GM12878 (cell line): ENCODE measurements around the gene SORCS2. TPM values are rescaled to one million over a fixed set of nuclear protein-coding genes. Genes with fewer than 3 reads are reported as not detected.

ENCODE experiments used
- ATAC-seq: fragments of 200-7000 bp; cut with Tn5 transposase; 3 replicates; pipeline ENCODE4 v1.9.1; 2020; ENCODE audit warnings: mild to moderate bottlenecking, moderate library complexity
- BruUV-seq: library from RNA; stranded (reverse); fragments of 400-500 nt; replicated peaks from 2 replicates; lab custom pipeline; 2021; lab: Mats Ljungman, UMichigan
- CTCF ChIA-PET: fragments of 300-600 bp; sonication (Branson Sonifier 250); formaldehyde crosslinking; extraction: SDS; loops from one replicate; lab custom pipeline; 2021; ENCODE audit warnings: inconsistent platforms; lab: Yijun Ruan, JAX
- POLR2A ChIA-PET: fragments of 350-600 bp; formaldehyde crosslinking; extraction: SDS; loops from one replicate; lab custom pipeline; 2021; ENCODE audit warnings: inconsistent platforms; lab: Charles Lee
- RAD21 ChIA-PET: fragments of 300-600 bp; sonication (Branson Sonifier 250); formaldehyde crosslinking; loops from one replicate; lab custom pipeline; 2023; ENCODE audit warnings: antibody characterized with exemption; ENCODE audit not compliant: unreplicated experiment; lab: Charles Lee
- SMC1A ChIA-PET: fragments of 300-600 bp; sonication (Branson Sonifier 250); formaldehyde crosslinking; loops from one replicate; lab custom pipeline; 2023; ENCODE audit not compliant: unreplicated experiment, uncharacterized antibody; lab: Charles Lee
- DNase-seq: peaks from one replicate; pipeline ENCODE4 v3.0.0-alpha.2; 2011; ENCODE audit warnings: low read depth, low spot score
- FAIRE-seq: peaks from 3 replicates; lab custom pipeline; 2011; peaks lifted over from hg19 to GRCh38; lab: Jason Lieb, UNC
- H2AFZ ChIP-seq: 2 replicates; pipeline ENCODE4 v1.6.0; 2011; ENCODE audit warnings: low read depth, low read length, control low read depth; ENCODE audit not compliant: control insufficient read depth
- H3K27ac ChIP-seq: 2 replicates; pipeline ENCODE4 v1.5.1; 2011; ENCODE audit warnings: control low read depth; ENCODE audit not compliant: control insufficient read depth, insufficient read depth
- H3K27me3 ChIP-seq, 2 experiments: replicated peaks in 1 of 2; 2 replicates each; pipeline versions ENCODE4 v1.6.0 to v1.6.1; 2011; ENCODE audit warnings: low read length in 1 of 2; ENCODE audit not compliant: control insufficient read depth in 2 of 2, insufficient read depth in 2 of 2
- H3K36me3 ChIP-seq, 2 experiments: 2 replicates each; pipeline ENCODE4 v1.5.1; 2011; ENCODE audit warnings: low read length in 1 of 2; ENCODE audit not compliant: control insufficient read depth in 2 of 2, insufficient read depth in 2 of 2
- H3K4me1 ChIP-seq: 2 replicates; pipeline ENCODE4 v1.6.1; 2011; ENCODE audit warnings: mild to moderate bottlenecking, low read length, moderate library complexity, mixed read lengths; ENCODE audit not compliant: control insufficient read depth, insufficient read depth
- H3K4me2 ChIP-seq: 2 replicates; pipeline ENCODE4 v1.6.0; 2011; ENCODE audit warnings: control low read depth; ENCODE audit not compliant: control insufficient read depth, insufficient read depth
- H3K4me3 ChIP-seq: fragments of 200-600 bp; sonication (generic); 2 replicates; pipeline ENCODE4 v1.5.1; 2016
- H3K79me2 ChIP-seq: 2 replicates; pipeline ENCODE4 v1.6.0; 2011; ENCODE audit warnings: low read length; ENCODE audit not compliant: control insufficient read depth, insufficient read depth
- H3K9ac ChIP-seq: 2 replicates; pipeline ENCODE4 v1.8.0; 2011; ENCODE audit warnings: low read length, control low read depth, mixed read lengths; ENCODE audit not compliant: control insufficient read depth, insufficient read depth
- H3K9me3 ChIP-seq: replicated peaks from 3 replicates; pipeline ENCODE4 v1.5.1; 2011; ENCODE audit warnings: mild to moderate bottlenecking, low read length; ENCODE audit not compliant: control insufficient read depth, insufficient read depth
- H4K20me1 ChIP-seq: 2 replicates; pipeline ENCODE4 v1.6.0; 2011; ENCODE audit not compliant: control insufficient read depth, insufficient read depth
- EZH2 ChIP-seq: IDR thresholded peaks from 2 replicates; pipeline ENCODE4 v1.6.1; 2012; ENCODE audit warnings: low read depth, mild to moderate bottlenecking, control low read depth, inconsistent platforms, low read length, borderline replicate concordance; ENCODE audit not compliant: control insufficient read depth
- GABPA ChIP-seq: IDR thresholded peaks from 2 replicates; pipeline ENCODE4 v1.6.1; 2014; ENCODE audit warnings: antibody characterized with exemption, low read depth, mild to moderate bottlenecking, inconsistent platforms
- HCFC1 ChIP-seq: fragments of 150-350 bp; IDR thresholded peaks from 2 replicates; pipeline ENCODE4 v1.6.1; 2014; ENCODE audit warnings: low read length
- RAD21 ChIP-seq: IDR thresholded peaks from 2 replicates; pipeline ENCODE4 v1.6.1; 2011; ENCODE audit warnings: mild to moderate bottlenecking, low read depth, low read length, moderate library complexity; ENCODE audit not compliant: insufficient read depth
- SPI1 ChIP-seq: IDR thresholded peaks from 2 replicates; pipeline ENCODE4 v1.6.1; 2011; ENCODE audit warnings: low read depth, mild to moderate bottlenecking, low read length, moderate library complexity, borderline replicate concordance; ENCODE audit not compliant: insufficient read depth
- SREBF1 ChIP-seq: IDR thresholded peaks from 2 replicates; pipeline ENCODE4 v1.6.1; 2012; ENCODE audit warnings: mild to moderate bottlenecking, low read length
- TAF1 ChIP-seq: IDR thresholded peaks from 2 replicates; pipeline ENCODE4 v1.6.1; 2011; ENCODE audit warnings: mild to moderate bottlenecking, low read depth, low read length, borderline replicate concordance
- TCF7 ChIP-seq: IDR thresholded peaks from 2 replicates; pipeline ENCODE4 v1.6.1; 2014; ENCODE audit warnings: antibody characterized with exemption, borderline replicate concordance
- WGBS: methylation state at CpG from one replicate; pipeline ENCODE4 v1.1.6; 2016; ENCODE audit warnings: low lambda C conversion rate; ENCODE audit not compliant: insufficient replicate concordance, insufficient coverage; ENCODE audit errors: missing lambda C conversion rate; 5-methylcytosine and 5-hydroxymethylcytosine counted together
- in situ Hi-C: fragments of 300-500 bp; cut with MboI; formaldehyde crosslinking; loops from 9 replicates; pipeline ENCODE4 v1.14.3; 2018; ENCODE audit warnings: mixed read lengths
- intact Hi-C: fragments of 100-400 bp; cut with micrococcal nuclease; formaldehyde crosslinking; loops from one replicate; pipeline ENCODE4 v1.14.2; 2022; ENCODE audit not compliant: unreplicated experiment
- polyA plus RNA-seq, 11 experiments: library from polyadenylated mRNA; depleted of rRNA in 4 of 11; unstranded in 6 of 11; stranded (reverse) in 5 of 11; fragments of >200 nt; fragmentation: Nextera tagmentation in 4 of 11; fragmentation: Illumina TruSeq in 1 of 11; extraction: Ambion mirVana in 4 of 11; extraction: Trizol in 1 of 11; gene quantifications; 1 replicate in 1 of 11; 2 replicates in 10 of 11; pipeline versions ENCODE4 v1.2.1 to v1.2.3, GENCODE V29; 2011 to 2016; ENCODE audit warnings: inconsistent platforms in 2 of 11, missing spikeins in 2 of 11, low read depth in 1 of 11
- total RNA-seq, 4 experiments: library from RNA; depleted of rRNA in 3 of 4; stranded (reverse); fragments of >200 nt in 3 of 4; fragmentation: Illumina TruSeq in 1 of 4; extraction: Trizol in 1 of 4; gene quantifications; 2 replicates each; pipeline versions ENCODE4 v1.2.1 to v1.2.3, GENCODE V29; 2013 to 2021
- TF ChIP-seq, protein P1 (sequence below): fragments of 450-650 bp; IDR thresholded peaks from 2 replicates; pipeline ENCODE4 v1.6.1; 2017; ENCODE audit warnings: low read depth, mild to moderate bottlenecking, moderate library complexity
- TF ChIP-seq, protein P2 (sequence below): fragments of 450-650 bp; formaldehyde crosslinking; IDR thresholded peaks from 2 replicates; pipeline ENCODE4 v1.5.0; 2022; ENCODE audit warnings: mild to moderate bottlenecking, missing genetic modification characterization
- TF ChIP-seq, protein P3 (sequence below): IDR thresholded peaks from 2 replicates; pipeline ENCODE4 v1.6.1; 2012; ENCODE audit warnings: low read length, inconsistent platforms
- TF ChIP-seq, protein P4 (sequence below): fragments of 450-650 bp; IDR thresholded peaks from 2 replicates; pipeline ENCODE4 v1.6.1; 2018; ENCODE audit warnings: mild to moderate bottlenecking, low read depth, moderate library complexity; ENCODE audit not compliant: partially characterized antibody

SORCS2 gene
- total and polyA plus RNA-seq, 10 of the 15 experiments (the other 5 are each of a cell fraction or from before 2014, with no cell fraction given) = 0.01 to 0.15 (median 0.05) TPM; not detected in 5

DNA sequence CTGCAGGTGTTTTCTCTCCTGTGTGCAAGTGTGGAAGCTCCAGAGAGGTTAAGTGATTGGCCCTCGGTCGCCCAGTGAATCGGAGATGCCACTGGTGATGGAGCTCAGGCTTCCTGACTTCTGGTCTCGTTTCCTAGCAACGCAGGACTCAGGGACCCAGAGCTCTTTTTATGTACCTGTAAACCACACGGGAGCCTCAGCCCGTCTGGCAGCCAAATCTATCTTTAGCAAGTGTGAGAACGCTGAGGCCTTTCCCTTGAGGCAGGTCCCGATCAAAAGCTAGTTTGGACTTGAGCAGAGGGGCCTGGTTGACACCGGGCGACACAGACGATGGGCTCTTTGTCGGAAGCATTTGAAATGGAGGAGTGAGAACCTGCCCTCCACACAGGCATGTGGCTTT, 116.8 kb downstream of the SORCS2 start (continued):
- TF ChIP-seq, protein P1, sequence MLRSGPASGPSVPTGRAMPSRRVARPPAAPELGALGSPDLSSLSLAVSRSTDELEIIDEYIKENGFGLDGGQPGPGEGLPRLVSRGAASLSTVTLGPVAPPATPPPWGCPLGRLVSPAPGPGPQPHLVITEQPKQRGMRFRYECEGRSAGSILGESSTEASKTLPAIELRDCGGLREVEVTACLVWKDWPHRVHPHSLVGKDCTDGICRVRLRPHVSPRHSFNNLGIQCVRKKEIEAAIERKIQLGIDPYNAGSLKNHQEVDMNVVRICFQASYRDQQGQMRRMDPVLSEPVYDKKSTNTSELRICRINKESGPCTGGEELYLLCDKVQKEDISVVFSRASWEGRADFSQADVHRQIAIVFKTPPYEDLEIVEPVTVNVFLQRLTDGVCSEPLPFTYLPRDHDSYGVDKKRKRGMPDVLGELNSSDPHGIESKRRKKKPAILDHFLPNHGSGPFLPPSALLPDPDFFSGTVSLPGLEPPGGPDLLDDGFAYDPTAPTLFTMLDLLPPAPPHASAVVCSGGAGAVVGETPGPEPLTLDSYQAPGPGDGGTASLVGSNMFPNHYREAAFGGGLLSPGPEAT = no peak

DNA sequence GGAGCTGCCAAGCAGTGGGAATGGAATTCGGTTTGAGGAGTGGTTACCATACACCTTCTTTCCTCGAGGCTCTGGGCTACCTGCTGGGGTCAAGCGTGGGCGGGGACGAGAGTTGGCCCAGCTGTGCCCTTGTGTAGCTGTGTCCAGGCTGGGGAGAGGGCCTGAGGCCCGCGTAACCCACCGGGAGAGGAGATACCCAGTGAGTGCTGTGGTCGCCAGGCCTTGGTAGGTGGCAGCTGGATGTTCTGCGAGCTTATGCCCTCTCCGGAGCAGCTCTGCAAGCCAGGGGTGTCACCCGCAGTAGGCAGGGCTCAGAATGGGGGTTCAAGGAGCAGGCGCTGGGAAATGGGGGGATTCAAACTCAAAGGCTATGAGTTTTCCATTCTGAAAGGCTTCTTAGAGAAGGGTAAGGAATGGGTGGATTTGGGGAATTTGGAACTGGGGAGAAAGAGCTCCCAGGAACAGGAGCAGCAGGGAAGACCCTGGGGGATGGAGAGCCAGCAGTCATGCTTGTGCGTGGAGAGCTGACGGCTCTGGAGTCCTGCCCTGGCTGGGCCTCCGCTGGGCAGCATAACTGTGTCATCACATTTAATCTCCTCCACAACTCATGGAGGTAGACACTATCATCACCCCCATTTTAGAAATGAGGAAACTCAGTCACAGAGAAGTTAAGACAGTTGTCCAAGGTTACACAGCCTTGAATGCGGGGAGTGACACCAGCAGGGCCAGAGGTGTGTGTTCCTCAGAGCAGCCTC, 117.5 kb downstream of the SORCS2 start:
- no peak for ATAC-seq
- H3K4me1 ChIP-seq = no peaks in the 10 kb centered on the region
- TF ChIP-seq TCF7 (no peak), HCFC1 (no peak), EZH2 (no peak), GABPA (no peak), RAD21 (no peak), TAF1 (no peak), SREBF1 (no peak), SPI1 (no peak)
- TF ChIP-seq, protein P2, sequence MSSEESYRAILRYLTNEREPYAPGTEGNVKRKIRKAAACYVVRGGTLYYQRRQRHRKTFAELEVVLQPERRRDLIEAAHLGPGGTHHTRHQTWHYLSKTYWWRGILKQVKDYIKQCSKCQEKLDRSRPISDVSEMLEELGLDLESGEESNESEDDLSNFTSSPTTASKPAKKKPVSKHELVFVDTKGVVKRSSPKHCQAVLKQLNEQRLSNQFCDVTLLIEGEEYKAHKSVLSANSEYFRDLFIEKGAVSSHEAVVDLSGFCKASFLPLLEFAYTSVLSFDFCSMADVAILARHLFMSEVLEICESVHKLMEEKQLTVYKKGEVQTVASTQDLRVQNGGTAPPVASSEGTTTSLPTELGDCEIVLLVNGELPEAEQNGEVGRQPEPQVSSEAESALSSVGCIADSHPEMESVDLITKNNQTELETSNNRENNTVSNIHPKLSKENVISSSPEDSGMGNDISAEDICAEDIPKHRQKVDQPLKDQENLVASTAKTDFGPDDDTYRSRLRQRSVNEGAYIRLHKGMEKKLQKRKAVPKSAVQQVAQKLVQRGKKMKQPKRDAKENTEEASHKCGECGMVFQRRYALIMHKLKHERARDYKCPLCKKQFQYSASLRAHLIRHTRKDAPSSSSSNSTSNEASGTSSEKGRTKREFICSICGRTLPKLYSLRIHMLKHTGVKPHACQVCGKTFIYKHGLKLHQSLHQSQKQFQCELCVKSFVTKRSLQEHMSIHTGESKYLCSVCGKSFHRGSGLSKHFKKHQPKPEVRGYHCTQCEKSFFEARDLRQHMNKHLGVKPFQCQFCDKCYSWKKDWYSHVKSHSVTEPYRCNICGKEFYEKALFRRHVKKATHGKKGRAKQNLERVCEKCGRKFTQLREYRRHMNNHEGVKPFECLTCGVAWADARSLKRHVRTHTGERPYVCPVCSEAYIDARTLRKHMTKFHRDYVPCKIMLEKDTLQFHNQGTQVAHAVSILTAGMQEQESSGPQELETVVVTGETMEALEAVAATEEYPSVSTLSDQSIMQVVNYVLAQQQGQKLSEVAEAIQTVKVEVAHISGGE (CRISPR knock-in tag) = no peak
- TF ChIP-seq, protein P3, sequence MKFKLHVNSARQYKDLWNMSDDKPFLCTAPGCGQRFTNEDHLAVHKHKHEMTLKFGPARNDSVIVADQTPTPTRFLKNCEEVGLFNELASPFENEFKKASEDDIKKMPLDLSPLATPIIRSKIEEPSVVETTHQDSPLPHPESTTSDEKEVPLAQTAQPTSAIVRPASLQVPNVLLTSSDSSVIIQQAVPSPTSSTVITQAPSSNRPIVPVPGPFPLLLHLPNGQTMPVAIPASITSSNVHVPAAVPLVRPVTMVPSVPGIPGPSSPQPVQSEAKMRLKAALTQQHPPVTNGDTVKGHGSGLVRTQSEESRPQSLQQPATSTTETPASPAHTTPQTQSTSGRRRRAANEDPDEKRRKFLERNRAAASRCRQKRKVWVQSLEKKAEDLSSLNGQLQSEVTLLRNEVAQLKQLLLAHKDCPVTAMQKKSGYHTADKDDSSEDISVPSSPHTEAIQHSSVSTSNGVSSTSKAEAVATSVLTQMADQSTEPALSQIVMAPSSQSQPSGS = no peak
- TF ChIP-seq, protein P4, sequence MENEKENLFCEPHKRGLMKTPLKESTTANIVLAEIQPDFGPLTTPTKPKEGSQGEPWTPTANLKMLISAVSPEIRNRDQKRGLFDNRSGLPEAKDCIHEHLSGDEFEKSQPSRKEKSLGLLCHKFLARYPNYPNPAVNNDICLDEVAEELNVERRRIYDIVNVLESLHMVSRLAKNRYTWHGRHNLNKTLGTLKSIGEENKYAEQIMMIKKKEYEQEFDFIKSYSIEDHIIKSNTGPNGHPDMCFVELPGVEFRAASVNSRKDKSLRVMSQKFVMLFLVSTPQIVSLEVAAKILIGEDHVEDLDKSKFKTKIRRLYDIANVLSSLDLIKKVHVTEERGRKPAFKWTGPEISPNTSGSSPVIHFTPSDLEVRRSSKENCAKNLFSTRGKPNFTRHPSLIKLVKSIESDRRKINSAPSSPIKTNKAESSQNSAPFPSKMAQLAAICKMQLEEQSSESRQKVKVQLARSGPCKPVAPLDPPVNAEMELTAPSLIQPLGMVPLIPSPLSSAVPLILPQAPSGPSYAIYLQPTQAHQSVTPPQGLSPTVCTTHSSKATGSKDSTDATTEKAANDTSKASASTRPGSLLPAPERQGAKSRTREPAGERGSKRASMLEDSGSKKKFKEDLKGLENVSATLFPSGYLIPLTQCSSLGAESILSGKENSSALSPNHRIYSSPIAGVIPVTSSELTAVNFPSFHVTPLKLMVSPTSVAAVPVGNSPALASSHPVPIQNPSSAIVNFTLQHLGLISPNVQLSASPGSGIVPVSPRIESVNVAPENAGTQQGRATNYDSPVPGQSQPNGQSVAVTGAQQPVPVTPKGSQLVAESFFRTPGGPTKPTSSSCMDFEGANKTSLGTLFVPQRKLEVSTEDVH = no peak

More for the DNA sequence above, 117.5 kb downstream of the SORCS2 start:
- DNase-seq (no peak), FAIRE-seq (no peak)
- Histone ChIP-seq H3K4me2 (no peak overlapping the region), H3K79me2 (no peaks in the 10 kb centered on the region), H4K20me1 (no peaks in the 10 kb centered on the region), H3K4me3 (no peak overlapping the region), H2AFZ (no peak overlapping the region), H3K27me3 (peaks cover 0 to under 1% of the 10 kb centered on the region in 2 experiments; a peak in 1 of 4 replicates), H3K9ac (no peak overlapping the region), H3K36me3 (no peaks in the 10 kb centered on the region), H3K9me3 (no peaks in the 10 kb centered on the region), H3K27ac (no peak overlapping the region)
- in situ Hi-C loops = no loop called here
- ChIA-PET RAD21 (no interaction called here), POLR2A (no interaction called here), SMC1A (no interaction called here), CTCF (no interaction called here)
- 36% methylated on average over 17 of the region's 17 CpGs for WGBS
- intact Hi-C loops = no loop called here
- no TSS peak for BruUV-seq
